ENCODE data around the gene SSR2.

The SSR2 gene

DNA sequence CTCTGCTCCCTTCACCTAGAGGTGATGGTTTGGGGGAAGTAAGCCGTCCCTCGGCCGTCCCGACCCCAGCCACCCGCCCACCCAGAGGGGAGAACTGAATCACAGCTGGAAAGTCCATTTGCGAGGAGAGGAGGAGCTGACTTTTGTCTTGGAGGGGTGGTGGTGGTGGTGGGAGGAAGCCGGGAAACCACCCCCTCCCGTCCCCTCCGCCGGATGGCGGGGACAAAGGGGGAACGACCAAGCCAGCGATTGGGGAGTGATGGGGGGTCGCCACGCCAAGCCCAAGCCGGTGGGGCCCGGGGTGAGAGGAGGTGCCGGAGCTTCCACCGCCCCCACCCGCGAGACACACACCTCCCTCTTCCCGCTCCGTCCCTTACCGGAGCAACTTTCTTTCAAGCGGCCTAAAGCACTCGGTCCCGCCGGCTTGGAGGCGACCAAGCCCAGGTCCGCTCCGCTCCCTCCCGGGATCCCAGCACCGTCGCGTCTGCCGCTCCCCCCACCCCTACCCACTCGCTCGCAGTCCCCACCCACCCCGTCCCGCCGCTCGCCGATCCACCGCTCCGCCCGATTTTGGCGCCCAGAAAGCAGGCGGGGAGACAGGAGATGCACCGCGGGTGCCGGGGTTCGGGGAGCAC, 42.9 kb downstream of the SSR2 start:
- Histone ChIP-seq H3K27ac (ENCODE audit: low read length) (peak overlapping the region; percentile 87), H3K4me1 (ENCODE audit: control insufficient read depth in 1 of 2, insufficient read depth in 2 of 2, low read length in 2 of 2) (peaks cover 56 to 84% of the 10 kb centered on the region in 2 donors), H3K4me3 (ENCODE audit: low read depth in 1 of 2, low read length in 2 of 2) (peak overlapping the region; percentile 83 to 89), H3K27me3 (ENCODE audit: low read depth, low read length) (no peaks in the 10 kb centered on the region), H3K9me3 (ENCODE audit: control insufficient read depth in 1 of 2, low read length in 2 of 2) (no peaks in the 10 kb centered on the region), H3K36me3 (ENCODE audit: control insufficient read depth in 1 of 2, insufficient read depth in 2 of 2, low read length in 2 of 2) (peaks cover 0 to 12% of the 10 kb centered on the region in 2 donors)

GRCh38 chr1:155976913-155977689, 43.6 kb downstream of the SSR2 start:
- H3K4me1 ChIP-seq (ENCODE audit: control insufficient read depth in 1 of 2, insufficient read depth in 2 of 2, low read length in 2 of 2), result peaks cover 56 to 85% of the 10 kb centered on the region in 2 donors
- peaks cover 0 to 12% of the 10 kb centered on the region in 2 donors for H3K36me3 ChIP-seq (ENCODE audit: control insufficient read depth in 1 of 2, insufficient read depth in 2 of 2, low read length in 2 of 2)

DNA sequence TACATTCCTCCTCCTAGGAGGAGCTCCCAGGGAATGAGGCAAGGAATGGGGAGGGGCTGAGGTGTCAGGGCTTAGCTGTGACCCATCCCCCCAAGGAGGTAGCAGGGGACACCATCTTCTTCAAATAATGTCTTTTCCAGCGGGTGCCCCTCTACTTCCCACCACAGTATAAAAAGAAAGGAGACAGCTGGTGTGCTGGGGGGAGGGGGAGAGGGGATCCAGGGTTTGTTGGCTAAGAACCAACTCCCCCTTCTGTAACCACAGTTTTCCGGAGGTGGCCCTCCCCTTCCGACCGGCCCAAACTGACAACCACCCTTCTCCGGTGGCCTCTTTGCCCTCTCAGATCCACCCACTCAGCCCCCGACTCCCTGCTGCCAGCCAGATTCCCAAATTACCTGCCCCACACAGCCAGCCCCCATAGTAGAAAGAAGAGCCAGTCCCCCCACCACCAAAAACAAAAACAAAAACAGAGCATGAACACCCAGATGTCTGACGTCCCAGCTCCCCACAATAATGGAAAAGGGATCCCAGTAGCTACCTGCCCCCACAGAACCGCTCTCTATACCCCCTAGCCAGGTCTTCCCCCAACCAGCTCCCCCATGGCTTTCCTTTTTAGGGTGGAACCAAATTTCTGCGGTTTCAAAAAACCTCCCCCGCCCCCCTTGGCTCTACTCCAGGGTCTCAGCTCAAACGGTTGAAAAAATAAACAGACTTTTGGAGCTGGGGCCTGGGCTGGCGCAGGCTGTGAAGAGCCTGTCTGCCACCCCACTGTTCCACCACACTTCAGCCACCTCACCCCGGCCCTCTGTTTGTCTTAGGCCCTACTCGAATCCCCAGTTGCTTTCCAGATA, 44.5 kb downstream of the SSR2 start:
- Histone ChIP-seq H3K4me3 (ENCODE audit: low read depth in 1 of 2, low read length in 2 of 2) (peak overlapping the region; percentile 83 to 89), H3K27ac (ENCODE audit: low read length) (peak overlapping the region; percentile 87), H3K9me3 (ENCODE audit: control insufficient read depth in 1 of 2, low read length in 2 of 2) (no peaks in the 10 kb centered on the region), H3K36me3 (ENCODE audit: control insufficient read depth in 1 of 2, insufficient read depth in 2 of 2, low read length in 2 of 2) (peaks cover 0 to 12% of the 10 kb centered on the region in 2 donors), H3K4me1 (ENCODE audit: control insufficient read depth in 1 of 2, insufficient read depth in 2 of 2, low read length in 2 of 2) (peaks cover 48 to 84% of the 10 kb centered on the region in 2 donors), H3K27me3 (ENCODE audit: low read depth, low read length) (no peaks in the 10 kb centered on the region)

More at GRCh38 chr1:155976913-155977689, 43.6 kb downstream of the SSR2 start:
- H3K9me3 ChIP-seq (ENCODE audit: control insufficient read depth in 1 of 2, low read length in 2 of 2), result no peaks in the 10 kb centered on the region
- H3K4me3 ChIP-seq (ENCODE audit: low read depth in 1 of 2, low read length in 2 of 2), result peak overlapping the region; percentile 83 to 89
- H3K27ac ChIP-seq (ENCODE audit: low read length), result peak overlapping the region; percentile 87
- H3K27me3 ChIP-seq (ENCODE audit: low read depth, low read length), result no peaks in the 10 kb centered on the region

DNA sequence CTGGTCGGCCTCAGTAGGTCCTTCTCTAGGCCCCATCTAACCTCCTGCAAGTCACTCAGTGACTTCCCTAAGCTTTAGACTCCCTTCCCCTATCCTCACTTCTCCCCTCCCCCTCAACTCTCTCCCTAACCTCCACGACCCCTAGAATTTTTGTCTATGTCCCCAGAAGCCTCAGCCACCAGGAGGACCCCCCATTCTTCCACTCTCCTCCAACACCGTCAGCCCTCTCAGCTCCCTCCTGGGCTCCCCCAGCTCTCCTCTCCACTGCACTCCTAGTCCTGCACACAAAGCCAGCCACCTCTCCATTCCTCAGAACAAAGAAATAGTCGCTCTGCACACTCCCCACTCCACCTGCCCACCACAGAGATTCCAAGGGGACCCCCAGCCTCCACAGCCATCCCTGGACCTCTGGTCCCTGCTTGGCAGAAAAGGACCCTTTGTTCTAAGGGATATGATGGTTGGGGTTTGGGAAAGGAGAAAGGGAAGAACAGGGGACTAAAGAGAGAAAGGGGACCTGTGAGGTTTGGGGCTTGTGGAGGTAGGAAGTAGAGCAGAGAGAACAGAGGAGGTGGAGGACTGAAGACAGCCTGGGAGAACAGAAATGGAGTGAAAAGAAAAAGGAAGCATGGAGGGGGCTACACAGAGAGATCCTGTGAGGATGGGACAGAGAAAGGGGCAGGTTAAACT, 45.2 kb downstream of the SSR2 start:
- Histone ChIP-seq H3K27me3 (ENCODE audit: low read depth, low read length) (no peaks in the 10 kb centered on the region), H3K4me1 (ENCODE audit: control insufficient read depth in 1 of 2, insufficient read depth in 2 of 2, low read length in 2 of 2) (peaks cover 45 to 84% of the 10 kb centered on the region in 2 donors), H3K9me3 (ENCODE audit: control insufficient read depth in 1 of 2, low read length in 2 of 2) (no peaks in the 10 kb centered on the region), H3K4me3 (ENCODE audit: low read depth in 1 of 2, low read length in 2 of 2) (peak overlapping the region; percentile 83 to 89), H3K27ac (ENCODE audit: low read length) (peak overlapping the region; percentile 87), H3K36me3 (ENCODE audit: control insufficient read depth in 1 of 2, insufficient read depth in 2 of 2, low read length in 2 of 2) (peaks cover 0 to 12% of the 10 kb centered on the region in 2 donors)

DNA sequence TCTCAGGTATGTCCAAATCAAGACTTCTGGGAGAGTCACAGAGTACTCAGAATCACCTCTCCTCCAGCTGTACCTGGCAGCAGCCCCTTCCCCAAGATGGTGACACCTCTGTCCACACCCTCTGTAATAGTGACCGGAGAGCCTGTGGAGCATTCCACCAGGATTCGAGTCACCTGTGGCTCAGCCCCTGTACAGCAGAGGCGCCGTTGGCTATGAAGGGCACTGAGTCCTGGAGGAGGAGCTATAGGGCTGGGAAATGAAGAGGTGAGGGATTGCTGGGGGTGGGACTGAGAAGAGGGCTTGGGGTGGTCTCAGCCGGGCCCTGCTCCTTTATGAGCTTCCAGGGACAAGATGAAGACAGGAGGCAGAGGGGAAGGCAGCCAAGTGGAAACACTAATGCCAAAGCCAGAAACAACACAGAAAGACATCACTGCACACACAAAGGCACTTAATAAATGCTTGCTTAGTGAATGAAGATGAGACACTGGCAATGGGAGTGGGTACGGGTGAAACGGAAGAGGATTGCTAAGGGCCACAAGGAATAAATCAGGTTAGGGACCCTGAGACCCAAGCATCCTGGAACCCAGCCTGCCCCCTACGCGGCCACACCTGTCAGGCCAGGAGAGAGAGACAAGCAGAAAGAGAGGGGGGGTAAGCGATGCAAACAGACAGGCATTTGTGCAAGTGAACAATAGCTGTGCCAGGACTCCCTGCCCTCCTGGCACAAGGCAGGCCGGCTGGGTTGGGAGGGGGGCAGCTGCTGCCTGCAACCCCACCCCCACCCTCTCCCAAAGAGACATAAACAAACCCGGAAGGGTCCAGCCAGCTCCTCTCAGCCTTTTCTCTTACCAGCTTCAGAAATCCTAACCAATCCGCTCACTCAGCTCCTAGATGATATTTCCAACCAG, 46.3 kb downstream of the SSR2 start:
- Histone ChIP-seq H3K27ac (ENCODE audit: low read length) (peak overlapping the region; percentile 87), H3K27me3 (ENCODE audit: low read depth, low read length) (no peaks in the 10 kb centered on the region), H3K36me3 (ENCODE audit: control insufficient read depth in 1 of 2, insufficient read depth in 2 of 2, low read length in 2 of 2) (peaks cover 0 to 12% of the 10 kb centered on the region in 2 donors), H3K4me1 (ENCODE audit: control insufficient read depth in 1 of 2, insufficient read depth in 2 of 2, low read length in 2 of 2) (peaks cover 42 to 84% of the 10 kb centered on the region in 2 donors), H3K4me3 (ENCODE audit: low read depth in 1 of 2, low read length in 2 of 2) (peak overlapping the region; percentile 83 to 89), H3K9me3 (ENCODE audit: control insufficient read depth in 1 of 2, low read length in 2 of 2) (no peaks in the 10 kb centered on the region)

DNA sequence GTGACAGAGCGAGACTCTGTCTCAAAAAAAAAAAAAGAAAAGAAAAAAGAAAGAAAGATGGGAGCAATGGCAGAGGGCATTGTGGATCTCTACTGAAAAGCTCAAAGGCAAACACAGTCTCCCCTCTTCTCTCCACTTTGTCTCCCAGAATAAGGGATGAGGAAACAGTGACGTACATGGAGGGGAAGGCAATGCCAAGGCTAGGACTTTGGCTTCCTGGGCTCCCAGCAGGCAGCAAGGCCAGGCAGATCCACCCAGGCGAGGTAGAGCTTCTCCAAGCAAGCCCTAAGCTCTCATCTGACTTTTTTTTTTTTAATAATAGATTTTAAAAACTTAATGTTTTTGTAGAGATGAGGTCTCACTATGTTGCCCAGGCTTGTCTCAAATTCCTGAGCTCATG, 47.0 kb downstream of the SSR2 start:
- Histone ChIP-seq H3K27me3 (ENCODE audit: low read depth, low read length) (no peaks in the 10 kb centered on the region), H3K27ac (ENCODE audit: low read length) (no peak overlapping the region), H3K9me3 (ENCODE audit: control insufficient read depth in 1 of 2, low read length in 2 of 2) (no peaks in the 10 kb centered on the region), H3K4me1 (ENCODE audit: control insufficient read depth in 1 of 2, insufficient read depth in 2 of 2, low read length in 2 of 2) (peaks cover 44 to 84% of the 10 kb centered on the region in 2 donors), H3K4me3 (ENCODE audit: low read depth in 1 of 2, low read length in 2 of 2) (no peak overlapping the region), H3K36me3 (ENCODE audit: control insufficient read depth in 1 of 2, insufficient read depth in 2 of 2, low read length in 2 of 2) (peaks cover 0 to 10% of the 10 kb centered on the region in 2 donors)

GRCh38 chr1:155971910-155972809, 48.6 kb downstream of the SSR2 start:
- no peaks in the 10 kb centered on the region for H3K9me3 ChIP-seq (ENCODE audit: control insufficient read depth in 1 of 2, low read length in 2 of 2)

GRCh38 chr1:155970531-155971167, 50.1 kb downstream of the SSR2 start:
- Histone ChIP-seq H3K36me3 (ENCODE audit: control insufficient read depth in 1 of 2, insufficient read depth in 2 of 2, low read length in 2 of 2) (peaks cover 9% of the 10 kb centered on the region in 2 donors), H3K4me3 (ENCODE audit: low read depth in 1 of 2, low read length in 2 of 2) (peak overlapping the region in 1 of 2 donors; percentile 22), H3K4me1 (ENCODE audit: control insufficient read depth in 1 of 2, insufficient read depth in 2 of 2, low read length in 2 of 2) (peaks cover 52 to 93% of the 10 kb centered on the region in 2 donors), H3K9me3 (ENCODE audit: control insufficient read depth in 1 of 2, low read length in 2 of 2) (no peaks in the 10 kb centered on the region), H3K27ac (ENCODE audit: low read length) (peak overlapping the region; percentile 48), H3K27me3 (ENCODE audit: low read depth, low read length) (no peaks in the 10 kb centered on the region)

More at GRCh38 chr1:155971910-155972809, 48.6 kb downstream of the SSR2 start:
- H3K27ac ChIP-seq (ENCODE audit: low read length), result no peak overlapping the region
- no peak overlapping the region for H3K4me3 ChIP-seq (ENCODE audit: low read depth in 1 of 2, low read length in 2 of 2)
- H3K36me3 ChIP-seq (ENCODE audit: control insufficient read depth in 1 of 2, insufficient read depth in 2 of 2, low read length in 2 of 2), result no peaks in the 10 kb centered on the region
- H3K27me3 ChIP-seq (ENCODE audit: low read depth, low read length), result no peaks in the 10 kb centered on the region
- H3K4me1 ChIP-seq (ENCODE audit: control insufficient read depth in 1 of 2, insufficient read depth in 2 of 2, low read length in 2 of 2), result peaks cover 57 to 93% of the 10 kb centered on the region in 2 donors

GRCh38 chr1:155969377-155969791, 51.4 kb downstream of the SSR2 start:
- Histone ChIP-seq H3K4me3 (ENCODE audit: low read depth in 1 of 2, low read length in 2 of 2) (no peak overlapping the region), H3K9me3 (ENCODE audit: control insufficient read depth in 1 of 2, low read length in 2 of 2) (no peaks in the 10 kb centered on the region), H3K36me3 (ENCODE audit: control insufficient read depth in 1 of 2, insufficient read depth in 2 of 2, low read length in 2 of 2) (peaks cover 17 to 21% of the 10 kb centered on the region in 2 donors), H3K27me3 (ENCODE audit: low read depth, low read length) (no peaks in the 10 kb centered on the region), H3K4me1 (ENCODE audit: control insufficient read depth in 1 of 2, insufficient read depth in 2 of 2, low read length in 2 of 2) (peaks cover 43 to 80% of the 10 kb centered on the region in 2 donors), H3K27ac (ENCODE audit: low read length) (peak overlapping the region; percentile 48)
